ENCODE results near the gene FLVCR2.
A peak's percentile ranks its signal among the peaks of the same experiment; 100 is the strongest.
"Not testable (repeated sequence)": the region's sequence is repeated elsewhere in the genome, so short reads cannot be mapped to it uniquely, and the experiment has no call there.

FLVCR2 gene

DNA sequence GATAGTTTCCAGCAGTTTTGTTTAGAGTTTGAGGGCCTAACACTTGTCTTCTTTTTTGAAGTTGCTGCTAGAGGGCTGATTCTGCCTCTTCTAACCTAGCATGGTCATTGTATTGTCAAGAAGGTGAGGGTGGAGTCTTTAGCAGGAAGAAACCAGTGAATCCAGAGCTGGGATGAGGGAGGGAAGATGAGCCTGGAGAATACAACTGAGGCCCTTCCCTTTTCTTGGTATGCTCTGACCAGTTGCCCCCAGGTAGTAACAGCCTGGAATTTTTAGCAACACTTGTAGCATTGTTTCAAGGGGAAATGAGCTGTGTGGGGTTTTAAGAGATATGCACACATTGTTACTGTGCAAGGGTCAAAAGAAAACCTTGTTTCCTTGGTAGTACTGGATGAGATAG lies 9.0 kb downstream of the FLVCR2 start:
- Histone ChIP-seq H3K4me3 (no peak overlapping the region), H3K27ac (no peak overlapping the region)

- Histone ChIP-seq H3K27ac (no peak overlapping the region), H3K4me3 (no peak overlapping the region)
These were observed 11.5 kb downstream of the FLVCR2 start for GRCh38 chr14:75589931-75590330.

DNA sequence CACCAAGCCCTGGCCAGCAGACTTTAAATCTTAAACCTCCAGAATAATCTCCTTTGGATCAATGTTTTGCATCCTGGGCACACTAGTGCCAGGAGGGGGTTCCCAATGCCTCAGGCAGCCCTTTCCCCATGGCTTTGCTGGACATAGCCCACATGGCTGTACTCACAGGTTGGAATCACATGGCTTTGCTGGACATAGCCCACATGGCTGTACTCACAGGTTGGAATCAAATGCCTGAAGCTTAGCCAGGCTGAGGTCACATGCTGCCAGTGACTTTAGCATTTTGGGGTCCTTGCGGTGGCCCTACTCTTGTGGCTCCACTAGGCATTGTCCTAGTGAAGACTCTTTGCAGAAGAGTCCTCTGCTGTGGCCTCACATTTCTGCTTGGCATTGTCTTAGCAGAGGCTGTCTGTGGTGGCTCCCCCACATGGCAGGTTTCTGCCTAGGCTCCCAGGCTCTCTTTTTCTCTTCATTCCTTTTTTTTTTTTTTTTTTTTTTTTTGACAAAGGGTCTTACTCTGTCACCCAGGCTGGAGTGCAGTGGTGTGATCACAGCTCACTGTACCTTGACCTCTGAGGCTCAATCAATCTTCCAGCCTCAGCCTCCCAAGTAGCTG lies 13.0 kb downstream of the FLVCR2 start:
- H3K4me3 ChIP-seq = no peak overlapping the region

DNA sequence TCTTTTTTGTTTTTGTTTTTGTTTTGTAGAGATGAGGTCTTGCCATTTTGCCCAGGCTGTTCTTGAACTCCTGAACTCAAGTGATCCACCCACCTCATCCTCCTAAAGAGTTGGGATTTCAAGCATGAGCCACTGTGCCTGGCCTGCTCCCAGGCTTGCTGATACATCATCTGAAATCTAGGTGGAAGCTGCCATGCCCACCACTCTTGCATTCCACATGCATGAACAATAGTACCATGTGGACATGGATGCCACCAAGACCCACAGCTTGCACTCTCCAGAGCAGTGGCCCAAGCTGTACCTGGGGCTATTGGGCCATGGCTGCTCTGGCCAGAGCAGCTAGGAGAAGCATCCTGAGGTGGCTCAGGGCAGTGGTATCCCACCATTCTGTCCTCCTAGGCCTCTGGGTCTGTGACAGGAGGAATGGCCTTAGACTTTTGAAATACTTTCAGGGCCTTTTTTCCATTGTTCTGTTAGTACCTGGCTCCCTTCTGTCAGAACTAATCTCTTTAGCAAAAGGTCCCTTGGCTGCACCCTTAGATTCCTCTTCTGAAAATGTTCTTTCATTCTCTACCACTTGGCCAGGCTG lies 13.7 kb downstream of the FLVCR2 start:
- no peak overlapping the region for H3K27ac ChIP-seq
- no peak overlapping the region for H3K4me3 ChIP-seq

More for the DNA sequence above, 13.0 kb downstream of the FLVCR2 start:
- no peak overlapping the region for H3K27ac ChIP-seq

DNA sequence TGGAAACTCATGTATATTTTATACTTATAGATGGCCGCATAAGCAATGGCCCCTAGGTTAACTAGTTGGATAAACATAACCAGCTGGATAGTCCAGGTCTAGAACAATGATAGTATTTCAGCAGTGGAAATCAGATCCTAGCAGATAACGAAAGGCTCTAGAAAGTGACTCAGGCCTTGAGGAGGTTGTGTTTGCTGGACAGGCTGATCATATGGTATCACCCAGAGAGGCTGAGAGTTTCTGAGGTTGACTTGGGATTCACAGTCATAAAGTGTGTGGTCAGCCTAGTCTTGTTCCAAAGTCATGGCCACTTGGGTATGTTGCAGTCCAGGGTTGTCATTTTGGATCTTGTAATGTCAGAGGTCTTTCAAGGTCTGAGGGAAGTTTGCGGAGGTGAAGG lies 16.8 kb downstream of the FLVCR2 start:
- H3K4me3 ChIP-seq = no peak overlapping the region
- no peak overlapping the region for H3K27ac ChIP-seq

- H3K27ac ChIP-seq = no peak overlapping the region
- no peak overlapping the region for H3K4me3 ChIP-seq
These were observed 18.7 kb downstream of the FLVCR2 start for GRCh38 chr14:75597149-75597548.

DNA sequence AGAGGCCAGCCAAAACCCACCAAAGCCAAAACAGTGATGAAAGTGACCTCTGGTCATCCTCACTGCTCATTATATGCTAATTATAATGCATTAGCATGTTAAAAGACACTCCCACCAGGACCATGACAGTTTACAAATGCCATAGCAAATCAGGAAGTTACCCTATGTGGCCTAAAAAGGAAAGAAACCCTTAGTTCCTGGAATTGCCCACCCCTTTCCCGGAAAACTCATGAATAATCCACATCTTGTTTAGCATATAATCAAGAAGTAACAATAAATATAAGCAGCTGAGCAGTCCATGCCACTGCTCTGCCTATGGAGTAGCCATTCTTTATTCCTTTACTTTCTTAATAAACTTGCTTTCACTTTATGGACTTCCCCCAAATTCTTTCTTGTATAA lies 21.7 kb downstream of the FLVCR2 start:
- H3K27ac ChIP-seq, H3K4me3 ChIP-seq: not testable (repeated sequence)

GRCh38 chr14:75601061-75601460 lies 22.6 kb downstream of the FLVCR2 start:
- not testable (repeated sequence) for H3K4me3 ChIP-seq, H3K27ac ChIP-seq

GRCh38 chr14:75602503-75602902 lies 24.1 kb downstream of the FLVCR2 start:
- no peak overlapping the region for H3K4me3 ChIP-seq
- no peak overlapping the region for H3K27ac ChIP-seq

DNA sequence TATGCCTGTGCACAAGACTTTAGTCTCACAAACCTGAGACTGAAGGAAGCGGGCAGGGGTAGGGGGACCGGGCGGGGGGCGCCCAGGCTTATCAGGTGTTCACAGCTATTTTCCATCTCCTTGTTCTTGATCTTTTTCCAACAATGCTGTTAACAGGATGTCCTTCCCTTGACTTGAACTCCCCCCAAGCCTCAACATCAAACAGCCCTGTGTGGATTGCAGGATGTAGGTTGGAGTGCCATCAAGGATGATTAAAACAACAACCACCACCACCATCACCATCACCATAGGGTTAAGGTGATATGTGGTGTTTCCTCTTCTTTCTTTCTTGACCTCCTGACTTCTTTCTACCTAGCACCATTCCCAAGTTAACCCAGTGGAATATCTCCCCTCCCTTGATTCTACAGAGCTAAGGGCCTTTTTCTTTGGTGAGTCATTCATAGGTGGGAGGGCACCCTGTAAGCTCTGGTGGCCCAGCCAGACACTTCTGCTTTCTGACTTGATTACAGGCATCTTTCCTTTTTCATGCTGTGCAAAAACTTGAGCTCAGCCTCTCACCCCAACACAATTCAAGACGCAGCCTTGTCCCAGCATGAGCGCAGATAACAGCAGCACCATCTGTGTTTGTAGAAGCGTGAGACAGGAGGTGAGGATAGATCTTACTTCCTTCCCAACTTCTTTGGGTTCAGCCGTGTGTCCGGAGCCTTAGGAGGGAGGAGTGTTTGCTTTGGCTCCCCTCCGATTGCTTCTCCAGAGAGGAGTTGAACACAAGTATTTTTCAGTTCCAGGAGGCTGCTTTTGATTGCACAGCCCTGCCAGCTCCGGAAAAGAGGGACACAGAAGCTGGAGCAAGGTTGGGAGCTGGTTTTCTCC lies 26.8 kb downstream of the FLVCR2 start:
- Histone ChIP-seq H3K27ac (peak overlapping the region in 9 of 21 experiments; percentile 2 to 60 (median 30)), H3K4me3 (no peak overlapping the region)

GRCh38 chr14:75605916-75606315 lies 27.5 kb downstream of the FLVCR2 start:
- Histone ChIP-seq H3K27ac (peak overlapping the region in 7 of 21 experiments; percentile 2 to 60 (median 40)), H3K4me3 (no peak overlapping the region)

- Histone ChIP-seq H3K4me3 (no peak overlapping the region), H3K27ac (no peak overlapping the region)
These were observed 28.6 kb downstream of the FLVCR2 start for GRCh38 chr14:75607044-75607443.

DNA sequence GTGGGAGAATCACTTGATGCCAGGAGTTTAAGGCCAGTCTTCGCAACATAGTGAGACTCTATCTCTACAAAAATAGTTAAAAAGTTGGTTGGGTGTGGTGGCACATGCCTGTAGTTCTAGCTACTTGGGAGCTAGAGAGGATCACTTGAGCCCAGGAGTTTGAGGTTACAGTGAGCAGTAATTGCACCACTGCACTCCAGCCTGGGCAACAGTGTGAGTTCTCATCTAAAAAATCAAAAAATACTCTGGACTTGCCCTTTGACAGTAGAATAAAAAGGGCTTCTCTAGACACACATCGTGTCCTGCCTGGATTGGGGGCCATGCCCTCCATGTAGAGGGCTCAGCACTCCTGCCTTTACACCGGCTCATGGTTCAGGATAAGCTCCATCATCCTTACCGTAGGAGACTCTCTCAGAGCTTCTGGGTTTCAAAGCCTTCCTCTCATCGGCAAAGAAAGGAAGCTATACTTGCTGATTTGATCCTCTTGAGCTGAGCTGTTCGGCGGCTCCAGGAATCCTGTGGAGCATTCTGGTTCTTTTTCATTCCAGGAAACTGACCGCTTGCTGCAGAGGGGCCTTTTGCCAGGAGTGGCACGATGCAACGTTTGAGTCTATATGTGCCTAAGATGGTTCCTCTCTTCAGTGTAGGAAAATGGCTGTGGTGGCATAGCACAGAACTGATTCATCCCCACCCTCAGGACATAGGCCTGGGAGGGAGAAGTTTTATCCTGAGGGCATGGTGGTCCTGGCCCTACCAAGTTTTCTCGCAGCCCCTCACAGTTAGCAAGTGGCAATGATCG lies 29.6 kb downstream of the FLVCR2 start:
- Histone ChIP-seq H3K4me3 (no peak overlapping the region), H3K27ac (no peak overlapping the region)

- peak overlapping the region in 2 of 21 experiments; percentile 26 to 40 for H3K27ac ChIP-seq
- no peak overlapping the region for H3K4me3 ChIP-seq
These were observed 30.7 kb downstream of the FLVCR2 start for GRCh38 chr14:75609116-75609515.

GRCh38 chr14:75609606-75610475 lies 31.4 kb downstream of the FLVCR2 start:
- peak overlapping the region in 5 of 21 experiments; percentile 3 to 40 (median 26) for H3K27ac ChIP-seq
- H3K4me3 ChIP-seq = no peak overlapping the region

DNA sequence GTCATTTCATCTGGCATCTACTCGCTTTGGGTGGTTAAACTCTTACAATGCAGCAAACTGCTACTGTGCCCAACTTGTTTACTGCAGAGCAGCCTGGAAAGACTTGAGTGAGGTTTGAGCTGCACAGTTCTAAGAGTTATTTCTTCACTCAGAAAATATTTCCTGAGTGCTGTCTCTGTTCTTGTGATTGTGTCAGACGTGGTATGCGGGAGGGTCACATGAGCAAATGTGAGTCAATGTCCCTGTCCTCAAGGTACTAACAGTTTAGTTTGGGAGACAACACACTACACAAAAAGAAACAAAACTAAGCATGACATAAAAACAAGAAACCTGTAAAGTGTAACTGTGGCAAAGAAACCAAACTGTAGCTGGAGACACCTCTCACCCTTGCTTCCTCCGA lies 32.4 kb downstream of the FLVCR2 start:
- peak overlapping the region in 7 of 21 experiments; percentile 3 to 80 (median 44) for H3K27ac ChIP-seq
- no peak overlapping the region for H3K4me3 ChIP-seq

DNA sequence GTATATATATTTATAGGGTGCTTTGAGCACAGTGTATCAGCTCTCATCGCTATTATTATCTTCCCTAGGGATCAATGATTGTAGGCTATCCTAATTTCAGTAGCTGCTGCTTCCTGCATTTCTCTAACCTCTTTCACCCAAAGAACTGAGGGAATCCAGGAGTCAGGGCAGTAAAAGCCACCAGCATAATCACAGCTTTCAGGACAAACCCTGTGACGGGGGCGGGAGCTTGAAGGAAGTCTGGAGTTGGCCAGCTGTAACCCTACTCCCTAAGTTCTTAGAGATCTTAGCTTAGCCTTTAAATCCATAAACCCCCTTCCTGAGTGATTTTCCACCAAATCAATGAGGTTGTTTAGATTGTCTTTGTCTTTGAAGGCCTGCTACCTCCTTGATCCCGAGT lies 33.7 kb downstream of the FLVCR2 start:
- Histone ChIP-seq H3K4me3 (no peak overlapping the region), H3K27ac (no peak overlapping the region)

- no peak overlapping the region for H3K4me3 ChIP-seq
- peak overlapping the region in 3 of 21 experiments; percentile 36 to 63 (median 37) for H3K27ac ChIP-seq
These were observed 35.8 kb downstream of the FLVCR2 start for GRCh38 chr14:75614179-75614578.

DNA sequence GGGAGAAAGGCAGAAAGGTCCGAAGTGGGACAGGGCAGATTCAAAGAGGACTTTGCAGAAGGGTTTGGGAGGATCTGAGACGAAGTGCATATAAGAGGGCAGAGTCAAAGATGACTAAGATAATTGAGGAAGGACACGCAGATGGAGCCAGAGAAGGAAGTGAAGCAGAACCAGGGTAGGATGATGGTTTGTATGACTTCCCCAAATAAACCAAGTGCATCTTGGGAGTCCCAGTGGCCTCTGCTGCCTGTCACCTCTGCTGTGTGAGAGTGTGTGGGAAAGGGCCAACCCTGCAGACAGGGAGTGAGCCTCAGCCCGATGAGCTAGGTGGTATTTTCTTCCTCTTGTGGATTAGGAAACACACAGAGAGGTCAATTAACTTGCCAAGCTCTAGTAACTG lies 36.8 kb downstream of the FLVCR2 start:
- peak overlapping the region in 6 of 21 experiments; percentile 3 to 63 (median 33) for H3K27ac ChIP-seq
- no peak overlapping the region for H3K4me3 ChIP-seq

Data from skin epidermis (tissue), 12 donors.